Neural progenitor cell (in vitro differentiated cells): Measurements from ENCODE around the gene GSTA5. TPM values are rescaled to one million over a fixed set of nuclear protein-coding genes. Genes with fewer than 3 reads are reported as not detected.
A peak's percentile ranks its signal among the peaks of the same experiment; 100 is the strongest.

Experiments
- DNase-seq: peaks from one replicate; pipeline ENCODE4 v3.0.0-alpha.2; 2016; ENCODE audit warnings: low spot score
- H2AFZ ChIP-seq: fragments of 200-600 bp; sonication (generic); replicated peaks from 2 replicates; pipeline ENCODE4 v1.6.1; 2016; ENCODE audit warnings: antibody characterized with exemption
- H3F3A ChIP-seq: fragments of 200-600 bp; sonication (generic); 2 replicates; pipeline ENCODE4 v1.6.1; 2016; ENCODE audit warnings: antibody characterized with exemption, low read depth
- H3K27ac ChIP-seq: fragments of 200-600 bp; sonication (generic); 2 replicates; pipeline ENCODE4 v1.5.1; 2016; ENCODE audit warnings: mild to moderate bottlenecking
- H3K27me3 ChIP-seq: fragments of 200-600 bp; sonication (generic); 2 replicates; pipeline ENCODE4 v1.6.1; 2016; ENCODE audit warnings: mild to moderate bottlenecking, moderate library complexity
- H3K36me3 ChIP-seq: fragments of 200-600 bp; sonication (generic); 2 replicates; pipeline ENCODE4 v1.5.1; 2016
- H3K4me1 ChIP-seq: fragments of 200-600 bp; sonication (generic); 2 replicates; pipeline ENCODE4 v1.6.1; 2016; ENCODE audit warnings: mixed run types
- H3K4me2 ChIP-seq: fragments of 200-600 bp; sonication (generic); 2 replicates; pipeline ENCODE4 v1.6.1; 2016
- H3K4me3 ChIP-seq: fragments of 200-600 bp; sonication (generic); 2 replicates; pipeline ENCODE4 v1.5.1; 2016
- H3K79me2 ChIP-seq: fragments of 200-600 bp; sonication (generic); 2 replicates; pipeline ENCODE4 v1.6.1; 2016; ENCODE audit warnings: low read depth
- H3K9ac ChIP-seq: fragments of 200-600 bp; sonication (generic); 2 replicates; pipeline ENCODE4 v1.6.1; 2016
- H3K9me3 ChIP-seq: fragments of 200-600 bp; sonication (generic); 2 replicates; pipeline ENCODE4 v1.5.1; 2016; ENCODE audit warnings: low read depth
- H4K20me1 ChIP-seq: fragments of 200-600 bp; sonication (generic); 2 replicates; pipeline ENCODE4 v1.6.1; 2016; ENCODE audit warnings: low read depth
- H3K27ac Mint-ChIP-seq: 3 replicates; pipeline ENCODE4 v1.8.0; 2021; ENCODE audit warnings: mixed read lengths
- H3K27me3 Mint-ChIP-seq: 2 replicates; pipeline ENCODE4 v1.8.0; 2022; ENCODE audit warnings: low read depth, mild to moderate bottlenecking, inconsistent platforms, moderate library complexity, mixed read lengths; ENCODE audit not compliant: insufficient read depth
- H3K36me3 Mint-ChIP-seq: 3 replicates; pipeline ENCODE4 v1.8.0; 2021; ENCODE audit warnings: mixed read lengths
- H3K4me1 Mint-ChIP-seq: 3 replicates; pipeline ENCODE4 v1.8.0; 2021; ENCODE audit warnings: mixed read lengths
- H3K4me3 Mint-ChIP-seq: 3 replicates; pipeline ENCODE4 v1.8.0; 2021; ENCODE audit warnings: mild to moderate bottlenecking, moderate library complexity, mixed read lengths
- H3K9me3 Mint-ChIP-seq: 3 replicates; pipeline ENCODE4 v1.8.0; 2020; ENCODE audit warnings: mixed read lengths
- CTCF ChIP-seq: fragments of 200-600 bp; sonication (generic); IDR thresholded peaks from 2 replicates; pipeline ENCODE4 v1.5.1; 2017; ENCODE audit warnings: antibody characterized with exemption, mild to moderate bottlenecking
- EZH2 ChIP-seq: fragments of 200-600 bp; sonication (generic); IDR thresholded peaks from 2 replicates; pipeline ENCODE4 v1.6.1; 2017; ENCODE audit warnings: antibody characterized with exemption, mild to moderate bottlenecking, moderate library complexity
- EZH2phosphoT487 ChIP-seq: fragments of 200-600 bp; sonication (generic); IDR thresholded peaks from 2 replicates; pipeline ENCODE4 v1.6.1; 2017; ENCODE audit warnings: antibody characterized with exemption
- total RNA-seq: library from RNA; depleted of rRNA; stranded (reverse); fragments of >200 nt; gene quantifications from 2 replicates; pipeline ENCODE4 v1.2.3, GENCODE V29; 2015; ENCODE audit warnings: low replicate concordance

The GSTA5 gene
- total RNA-seq, 1 donor from 2014 or later, result not detected

GRCh38 chr6:52881996-52882841 lies 41.6 kb upstream of the GSTA5 start:
- TF ChIP-seq CTCF (peak; percentile 86), EZH2phosphoT487 (no peak), EZH2 (no peak)
- peak; percentile 70 for DNase-seq
- peaks cover 9% of the 10 kb centered on the region for H3K27me3 Mint-ChIP-seq
- Histone ChIP-seq H3K27me3 (no peaks in the 10 kb centered on the region), H3K79me2 (no peaks in the 10 kb centered on the region), H2AFZ (peak overlapping the region; percentile 100), H3K9me3 (no peaks in the 10 kb centered on the region), H3F3A (no peaks in the 10 kb centered on the region), H3K27ac (no peak overlapping the region), H3K4me3 (peak overlapping the region; percentile 49), H3K36me3 (no peaks in the 10 kb centered on the region), H4K20me1 (no peaks in the 10 kb centered on the region), H3K4me1 (no peaks in the 10 kb centered on the region), H3K4me2 (peak overlapping the region; percentile 83), H3K9ac (no peak overlapping the region)
- H3K9me3 Mint-ChIP-seq, result no peaks in the 10 kb centered on the region
- peak overlapping the region; percentile 26 for H3K27ac Mint-ChIP-seq
- peaks cover 4% of the 10 kb centered on the region for H3K4me1 Mint-ChIP-seq
- H3K4me3 Mint-ChIP-seq, result peak overlapping the region; percentile 73
- no peaks in the 10 kb centered on the region for H3K36me3 Mint-ChIP-seq

GRCh38 chr6:52881662-52881995 lies 41.0 kb upstream of the GSTA5 start:
- DNase-seq, result no peak
- H3K9me3 ChIP-seq, result no peaks in the 10 kb centered on the region
- Mint-ChIP-seq H3K4me3 (no peak overlapping the region), H3K27ac (no peak overlapping the region), H3K27me3 (peaks cover 9% of the 10 kb centered on the region), H3K36me3 (no peaks in the 10 kb centered on the region), H3K4me1 (peaks cover 5% of the 10 kb centered on the region), H3K9me3 (no peaks in the 10 kb centered on the region)
- H2AFZ ChIP-seq, result peak overlapping the region; percentile 100
- no peaks in the 10 kb centered on the region for H4K20me1 ChIP-seq
- TF ChIP-seq CTCF (no peak), EZH2 (no peak), EZH2phosphoT487 (no peak)
- H3K4me1 ChIP-seq, result no peaks in the 10 kb centered on the region
- no peak overlapping the region for H3K9ac ChIP-seq
- peak overlapping the region; percentile 83 for H3K4me2 ChIP-seq
- H3K27ac ChIP-seq, result no peak overlapping the region
- H3K4me3 ChIP-seq, result peak overlapping the region; percentile 49
- no peaks in the 10 kb centered on the region for H3K79me2 ChIP-seq
- H3K36me3 ChIP-seq, result no peaks in the 10 kb centered on the region
- H3K27me3 ChIP-seq, result no peaks in the 10 kb centered on the region
- no peaks in the 10 kb centered on the region for H3F3A ChIP-seq

GRCh38 chr6:52877786-52878185 lies 37.2 kb upstream of the GSTA5 start:
- Mint-ChIP-seq H3K9me3 (no peaks in the 10 kb centered on the region), H3K27me3 (peaks cover 9% of the 10 kb centered on the region), H3K36me3 (no peaks in the 10 kb centered on the region), H3K4me3 (no peak overlapping the region), H3K4me1 (peaks cover 14% of the 10 kb centered on the region), H3K27ac (no peak overlapping the region)
- no peaks in the 10 kb centered on the region for H3K36me3 ChIP-seq
- no peaks in the 10 kb centered on the region for H3F3A ChIP-seq
- no peaks in the 10 kb centered on the region for H3K79me2 ChIP-seq
- no peak overlapping the region for H3K4me2 ChIP-seq
- H3K27ac ChIP-seq, result no peak overlapping the region
- H3K9ac ChIP-seq, result no peak overlapping the region
- H3K27me3 ChIP-seq, result no peaks in the 10 kb centered on the region
- no peaks in the 10 kb centered on the region for H3K9me3 ChIP-seq
- no peak overlapping the region for H2AFZ ChIP-seq
- no peak for DNase-seq
- H3K4me1 ChIP-seq, result peaks cover 6% of the 10 kb centered on the region
- no peak overlapping the region for H3K4me3 ChIP-seq
- no peaks in the 10 kb centered on the region for H4K20me1 ChIP-seq
- no peak for TF ChIP-seq EZH2phosphoT487
- no peak for TF ChIP-seq EZH2
- TF ChIP-seq CTCF, result no peak
